GM13976 (cell line): ENCODE results near the gene PIP4K2A.

ENCODE experiments used
- DNase-seq: peaks from one replicate; pipeline ENCODE4 v3.0.0; 2012; ENCODE audit warnings: low spot score
- CTCF ChIP-seq: IDR thresholded peaks from 2 replicates; pipeline ENCODE4 v1.5.1; 2012; ENCODE audit warnings: borderline replicate concordance, mild to moderate bottlenecking; ENCODE audit not compliant: insufficient read depth; ENCODE audit errors: extremely low read depth, missing control alignments, control extremely low read depth
- in situ Hi-C: fragments of 300-500 bp; cut with MboI; formaldehyde crosslinking; loops from one replicate; pipeline ENCODE4 v1.12.0; 2022; ENCODE audit warnings: low sequenced_read_pairs, mixed read lengths, inconsistent platforms; ENCODE audit not compliant: unreplicated experiment

The PIP4K2A gene

DNA sequence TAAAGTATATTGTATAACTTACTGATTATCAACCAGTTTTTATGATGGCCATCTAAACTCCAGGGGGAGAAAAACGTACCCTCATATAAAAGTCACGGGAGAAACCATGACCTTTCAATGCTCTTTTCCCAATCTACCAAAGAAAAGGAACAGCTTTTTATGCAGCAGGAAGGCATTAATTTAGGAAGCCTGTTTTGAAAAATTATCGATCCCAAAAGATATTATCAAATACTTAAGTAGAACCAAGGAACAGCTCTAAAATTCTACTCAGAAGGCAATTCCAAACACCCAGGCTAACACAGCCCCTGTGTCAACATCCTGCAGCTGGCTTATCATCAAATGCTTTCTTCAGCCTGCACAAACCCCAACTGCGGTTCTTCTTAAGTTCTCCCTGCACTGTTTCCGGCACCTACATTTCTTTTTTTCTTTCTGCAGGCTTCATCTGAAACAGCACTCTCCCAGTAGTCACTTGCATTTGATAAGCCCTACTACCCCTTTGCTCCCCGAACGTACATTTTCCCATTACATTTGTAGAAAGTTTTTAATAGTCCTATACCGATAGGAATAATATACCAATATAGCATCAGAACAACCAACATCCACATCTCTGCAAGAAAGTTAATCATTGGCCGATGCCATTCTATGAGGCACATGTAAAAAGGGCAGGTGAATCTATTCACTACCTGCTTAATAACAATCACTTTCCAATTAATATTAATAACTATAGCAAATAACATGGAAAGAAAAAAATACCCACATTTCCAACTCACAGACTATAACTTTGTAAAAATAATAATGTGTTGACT lies 47.9 kb downstream of the PIP4K2A start:
- no peak for DNase-seq

GRCh38 chr10:22665329-22665728 lies 49.0 kb downstream of the PIP4K2A start:
- DNase-seq, result no peak
- in situ Hi-C loops, result no loop called here
- no peak for TF ChIP-seq CTCF

More for the DNA sequence above, 47.9 kb downstream of the PIP4K2A start:
- in situ Hi-C loops, result no loop called here
- TF ChIP-seq CTCF, result no peak

DNA sequence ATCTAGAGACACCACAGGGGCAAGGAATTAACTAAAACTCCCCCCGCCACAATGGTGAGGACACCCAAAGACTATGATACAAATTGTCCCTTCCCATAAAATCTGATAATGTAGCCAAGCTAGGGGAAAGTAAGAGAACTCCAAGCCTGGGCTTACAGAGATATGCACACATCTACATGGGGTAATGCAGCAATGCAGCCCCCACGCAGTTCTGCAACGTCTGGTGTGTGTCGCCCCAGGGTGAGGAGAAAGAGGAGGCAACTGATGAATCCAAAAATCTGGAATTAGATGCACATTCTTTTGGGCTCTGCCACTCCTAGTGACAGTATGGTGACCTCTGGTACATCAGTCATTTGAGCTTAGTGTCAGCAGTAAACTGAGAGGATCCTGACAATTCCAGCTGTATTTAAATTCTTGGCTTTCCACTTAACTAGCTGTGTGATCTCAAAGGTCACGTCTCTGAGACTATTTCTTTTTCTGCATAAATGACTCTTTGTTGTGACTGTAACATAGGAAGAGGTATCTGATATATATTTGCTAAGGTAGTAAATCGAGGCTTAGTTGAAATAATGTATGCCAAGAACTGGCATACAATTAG lies 51.5 kb downstream of the PIP4K2A start:
- in situ Hi-C loops, result no loop called here
- no peak for DNase-seq

DNA sequence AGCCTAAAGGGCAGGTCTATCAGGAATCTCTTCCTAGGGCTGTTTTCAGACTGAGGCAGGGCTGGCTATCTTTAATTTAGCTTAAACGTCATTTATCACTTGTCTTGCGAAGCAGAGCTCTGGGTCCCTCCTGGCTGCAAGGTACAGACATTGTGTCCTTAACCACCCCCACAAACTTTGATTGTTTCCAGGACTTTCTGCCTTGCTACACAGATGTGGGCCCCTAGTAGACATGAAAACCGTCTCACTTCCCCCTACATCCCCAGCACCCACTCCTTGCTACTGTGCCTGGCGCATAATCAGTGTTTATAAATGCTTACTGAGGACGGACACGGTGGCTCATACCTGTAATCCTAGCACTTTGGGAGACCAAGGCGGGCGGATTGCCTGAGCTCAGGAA lies 54.5 kb downstream of the PIP4K2A start:
- no peak for DNase-seq
- TF ChIP-seq CTCF, result no peak
- in situ Hi-C loops, result no loop called here

More for the DNA sequence above, 51.5 kb downstream of the PIP4K2A start:
- no peak for TF ChIP-seq CTCF

GRCh38 chr10:22658745-22659410 lies 55.5 kb downstream of the PIP4K2A start:
- DNase-seq, result no peak
- TF ChIP-seq CTCF, result no peak
- in situ Hi-C loops, result no loop called here

DNA sequence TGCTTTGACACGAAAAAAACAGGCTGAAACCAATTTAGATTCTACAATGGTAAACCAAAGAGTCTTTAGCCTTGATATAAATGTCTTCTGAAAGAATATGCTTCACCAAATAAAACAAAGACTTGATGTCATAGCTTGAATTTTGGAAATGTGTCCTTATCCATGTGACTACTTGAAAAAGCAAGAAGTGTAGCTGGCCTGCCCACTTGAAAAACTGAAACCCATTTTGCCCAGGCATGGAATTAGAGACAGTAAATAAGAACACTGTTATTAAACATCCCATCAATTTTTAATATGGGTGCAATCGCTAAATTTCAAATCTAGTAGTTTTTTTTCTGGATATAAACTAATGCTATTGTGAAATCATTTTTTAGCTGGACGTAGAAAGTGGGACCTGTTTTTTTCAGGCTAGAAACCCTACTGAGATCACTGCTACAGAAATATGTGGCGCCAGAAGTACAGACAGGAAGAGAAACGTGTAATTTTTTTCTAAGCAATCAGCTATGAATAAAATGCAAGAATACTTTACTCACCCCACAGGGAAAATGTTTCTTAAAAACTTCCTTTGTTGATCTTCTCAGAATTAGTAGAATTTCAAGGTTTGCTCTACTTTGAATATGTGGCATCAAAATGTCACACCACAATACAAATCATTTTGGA lies 56.7 kb downstream of the PIP4K2A start:
- TF ChIP-seq CTCF, result no peak
- no peak for DNase-seq
- in situ Hi-C loops, result no loop called here
